Activated naive CD4-positive, alpha-beta T cell (primary cell): ENCODE results near the gene PCED1B.
"Not testable (repeated sequence)": the region's sequence is repeated elsewhere in the genome, so short reads cannot be mapped to it uniquely, and the experiment has no call there.

Experiments
- DNase-seq, 4 experiments: peaks; one replicate each; lab custom pipeline; 2025; lab: John Stamatoyannopoulos, UW

PCED1B gene

GRCh38 chr12:47164724-47165439 is 85.5 kb downstream of the PCED1B start:
- no peak for DNase-seq

DNA sequence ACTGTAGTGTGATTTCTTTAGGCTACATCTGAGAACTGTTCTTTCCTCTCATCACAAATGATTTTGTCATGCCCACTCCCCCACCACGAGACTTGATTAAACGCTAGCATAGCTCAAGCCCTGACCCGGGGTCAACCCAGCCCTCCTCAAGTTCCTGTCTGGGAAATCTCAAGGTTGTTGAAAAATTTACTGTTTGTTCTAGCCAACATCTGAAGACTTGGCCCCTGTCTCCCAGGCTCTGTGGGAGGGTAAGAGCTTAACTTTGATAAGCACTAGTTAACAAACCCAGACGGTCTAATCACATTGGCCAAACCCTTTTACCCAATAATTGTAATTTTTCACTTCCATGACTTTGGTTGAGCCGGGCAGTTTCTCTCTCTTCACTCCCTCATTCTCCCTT is 86.5 kb downstream of the PCED1B start:
- no peak for DNase-seq

- no peak for DNase-seq
Measured at GRCh38 chr12:47166365-47166764, 86.9 kb downstream of the PCED1B start.

DNA sequence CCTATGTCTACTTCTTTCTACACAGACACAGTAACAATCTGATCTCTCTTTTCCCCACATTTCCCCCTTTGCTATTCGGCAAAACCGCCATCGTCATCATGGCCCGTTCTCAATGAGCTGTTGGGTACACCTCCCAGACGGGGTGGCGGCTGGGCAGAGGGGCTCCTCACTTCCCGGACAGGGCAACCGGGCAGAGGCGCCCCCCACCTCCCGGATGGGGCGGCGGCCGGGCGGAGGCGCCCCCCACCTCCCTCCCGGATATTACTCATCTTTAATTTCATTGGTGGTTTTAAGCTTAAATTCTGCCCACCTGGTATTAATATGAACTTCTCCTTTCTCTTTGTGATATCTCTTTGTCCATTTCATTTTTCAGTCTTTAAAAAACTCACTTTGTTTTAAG is 90.9 kb downstream of the PCED1B start:
- DNase-seq, result not testable (repeated sequence)

DNA sequence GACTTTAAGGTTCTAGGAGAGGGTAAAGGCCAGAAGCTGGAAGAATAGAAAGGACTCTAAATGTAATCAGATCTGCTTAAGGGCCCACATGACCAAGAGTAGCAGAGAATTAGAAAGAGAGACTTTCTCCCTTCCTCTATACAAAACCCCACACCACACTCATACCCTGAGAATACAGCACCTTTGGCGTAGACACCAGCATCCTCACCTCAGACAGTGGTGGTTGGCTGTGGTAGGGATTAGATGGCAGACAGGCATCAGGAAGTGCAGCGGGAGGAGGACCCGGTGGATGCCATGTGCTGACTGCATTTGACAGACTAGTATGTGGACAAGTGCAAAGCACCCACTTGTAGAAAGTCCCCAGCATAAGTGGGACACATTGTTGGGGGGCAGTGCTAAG is 98.6 kb downstream of the PCED1B start:
- no peak for DNase-seq

GRCh38 chr12:47182164-47182938 is 102.9 kb downstream of the PCED1B start:
- not testable (repeated sequence) for DNase-seq

DNA sequence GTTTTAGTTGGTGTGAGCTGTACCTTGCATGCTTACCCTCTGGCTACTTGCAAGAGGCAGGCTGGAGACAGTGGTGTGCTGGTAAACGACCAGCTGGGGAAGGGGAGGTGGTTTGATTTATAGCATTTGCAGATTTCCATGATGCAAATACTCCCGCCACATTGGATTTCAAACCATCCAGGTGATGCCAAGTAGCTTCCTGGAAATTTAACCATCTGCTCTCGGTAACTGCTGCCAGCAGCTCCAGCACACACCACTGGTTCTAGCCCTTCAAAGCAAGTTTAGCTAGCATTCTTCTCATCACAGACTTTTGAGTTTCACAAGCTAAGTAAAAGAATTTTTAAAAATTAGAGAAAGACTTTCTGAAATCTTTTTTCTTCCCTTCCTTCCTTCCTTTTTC is 104.8 kb downstream of the PCED1B start:
- no peak for DNase-seq

- DNase-seq, result no peak
Measured at GRCh38 chr12:47184813-47185212, 105.4 kb downstream of the PCED1B start.

DNA sequence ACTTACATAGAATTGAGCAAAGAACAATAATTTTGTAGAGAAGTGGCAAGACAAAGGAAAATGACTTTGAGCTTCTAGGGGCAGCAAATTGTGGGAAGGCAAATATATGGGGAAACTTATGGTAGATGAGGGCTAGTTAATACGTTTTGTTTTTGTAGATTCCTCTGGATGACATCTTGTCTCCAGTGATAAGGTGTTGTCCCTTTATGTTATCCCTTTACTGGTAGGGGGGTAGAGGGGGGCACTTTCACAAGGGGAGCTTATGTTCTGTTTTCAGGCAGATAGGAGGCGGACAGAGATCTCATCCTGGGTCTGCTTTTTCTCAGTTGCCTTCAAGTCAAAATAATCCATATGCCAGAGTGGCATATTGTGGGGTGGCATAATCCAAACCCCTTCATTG is 106.8 kb downstream of the PCED1B start:
- no peak for DNase-seq

GRCh38 chr12:47188576-47189441 is 109.4 kb downstream of the PCED1B start:
- no peak for DNase-seq

GRCh38 chr12:47189728-47190127 is 110.3 kb downstream of the PCED1B start:
- no peak for DNase-seq

GRCh38 chr12:47190271-47190750 is 110.9 kb downstream of the PCED1B start:
- no peak for DNase-seq

- DNase-seq, result no peak
Measured at GRCh38 chr12:47190905-47191304, 111.5 kb downstream of the PCED1B start.

DNA sequence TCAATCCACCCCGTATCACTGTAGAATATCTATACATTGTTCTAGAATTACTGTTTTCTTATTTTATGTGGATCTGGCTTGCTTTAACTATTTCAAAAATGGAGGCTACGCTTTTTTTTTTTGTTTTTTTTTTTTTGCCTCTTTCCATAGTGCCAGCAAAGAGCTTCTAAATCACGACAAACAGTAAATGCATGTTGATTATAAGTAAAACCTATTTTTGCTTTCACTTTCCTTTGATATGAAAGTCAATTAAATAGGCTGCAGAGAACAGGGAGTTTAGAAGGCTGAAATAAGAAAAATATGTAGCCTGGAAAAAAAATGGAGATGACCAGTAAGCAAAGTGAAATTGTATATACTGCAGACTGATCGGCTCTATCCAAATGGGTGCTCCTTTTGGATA is 112.6 kb downstream of the PCED1B start:
- DNase-seq, result no peak

DNA sequence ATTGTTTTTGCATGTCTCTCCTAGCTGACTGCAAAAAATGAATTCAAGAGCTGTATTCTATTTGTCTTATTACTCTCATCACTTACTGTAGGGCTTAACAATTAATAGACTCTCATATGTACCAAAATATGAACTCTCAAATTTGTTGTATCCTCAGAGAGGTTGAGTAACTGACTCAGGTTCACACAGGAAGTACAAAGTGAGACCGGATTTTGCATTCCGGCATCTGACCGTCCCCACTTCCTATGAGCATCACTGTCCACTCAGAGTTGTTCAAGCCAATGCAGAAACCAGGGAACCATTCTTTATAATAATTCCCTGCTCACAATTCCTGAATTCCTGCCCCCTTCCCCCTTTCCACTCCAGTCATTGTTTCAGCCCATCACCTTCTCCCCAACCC is 113.6 kb downstream of the PCED1B start:
- no peak for DNase-seq

GRCh38 chr12:47194501-47194900 is 115.1 kb downstream of the PCED1B start:
- DNase-seq, result no peak

DNA sequence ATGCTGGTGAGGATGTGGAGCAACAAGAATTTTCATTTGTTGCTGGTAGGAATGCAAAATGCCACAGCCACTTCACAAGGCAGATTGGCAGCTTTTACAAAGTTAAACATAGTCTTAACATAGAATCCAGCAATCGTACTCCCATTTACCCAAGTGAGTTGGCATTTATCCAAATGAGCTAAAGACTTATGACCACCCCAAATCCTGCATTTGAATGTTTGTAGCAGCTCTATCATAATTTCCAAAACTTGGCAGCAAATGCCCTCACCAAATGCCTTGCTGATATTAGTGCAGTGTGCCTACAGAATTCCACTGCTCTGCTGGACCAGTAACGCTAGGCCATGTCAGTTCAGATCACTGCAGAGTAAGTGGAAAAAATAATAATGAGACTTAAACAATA is 121.0 kb downstream of the PCED1B start:
- DNase-seq, result no peak

DNA sequence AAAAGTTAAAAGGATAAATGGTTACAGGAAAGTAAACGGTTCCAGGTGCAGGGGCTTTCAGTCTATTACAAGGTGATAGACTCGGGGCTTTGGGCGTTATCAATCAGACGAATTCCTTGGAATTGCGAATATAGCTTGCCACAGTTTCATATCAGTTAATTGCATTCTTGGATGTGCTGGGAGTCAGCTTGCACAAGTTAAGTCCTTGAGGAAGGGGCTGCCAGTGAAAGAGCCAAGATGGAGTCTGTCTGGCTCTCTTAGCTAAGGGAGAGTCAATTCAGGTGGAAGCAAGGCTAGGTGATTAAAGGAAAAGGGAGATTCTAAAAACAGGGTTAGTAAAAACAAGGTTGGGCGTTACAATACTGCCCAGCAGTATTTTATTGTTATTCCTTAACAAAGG is 121.8 kb downstream of the PCED1B start:
- DNase-seq, result not testable (repeated sequence)

DNA sequence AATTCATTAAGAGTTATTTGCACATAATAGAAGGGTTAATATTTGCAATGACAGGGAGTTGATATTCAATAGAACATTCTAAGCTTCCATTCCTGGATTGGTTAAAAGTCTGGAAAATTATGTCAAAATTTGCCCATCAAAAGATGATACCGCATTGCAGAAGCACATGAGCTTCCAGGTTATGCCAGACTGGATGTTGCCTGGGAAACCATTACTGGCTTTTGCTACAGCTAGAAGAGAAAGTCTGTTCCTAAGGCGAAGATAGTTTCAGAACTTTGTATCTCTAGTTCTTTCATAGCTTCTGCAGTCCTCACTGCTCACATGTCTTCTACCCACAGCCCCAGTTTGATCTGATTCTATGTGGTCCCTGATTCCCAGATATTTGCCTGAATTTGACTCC is 122.8 kb downstream of the PCED1B start:
- no peak for DNase-seq

- no peak for DNase-seq
Measured at GRCh38 chr12:47205532-47206449, 126.4 kb downstream of the PCED1B start.
